ENCODE data around the gene M1AP. TPM values are rescaled to one million over a fixed set of nuclear protein-coding genes. Genes with fewer than 3 reads are reported as not detected.

The M1AP gene
- total RNA-seq, 4 donors from 2014 or later, result 0.17 to 0.42 TPM; not detected in 2

- TF ChIP-seq POLR2AphosphoS5 (IDR thresholded peaks at IDR 0.05) (no peak), POLR2A (IDR thresholded peaks at IDR 0.05; ENCODE audit: low read depth) (no peak), CTCF (IDR thresholded peaks at IDR 0.05) (no peak), EP300 (IDR thresholded peaks at IDR 0.05) (no peak)
- H3K36me3 ChIP-seq, result no peaks in the 10 kb centered on the region
- peaks cover 0 to 5% (median 0%) of the 10 kb centered on the region in 4 donors for H3K4me1 ChIP-seq
- DNase-seq (ENCODE audit: extremely low spot score), result no peak
- no peak overlapping the region for H3K4me3 ChIP-seq
- WGBS, result 68% methylated on average over 2 of the region's 2 CpGs
- no peaks in the 10 kb centered on the region for H3K9me3 ChIP-seq
- H3K27ac ChIP-seq (replicated peaks in 1 of 4), result no peak overlapping the region
- H3K27me3 ChIP-seq, result peaks cover 0 to 37% (median 0%) of the 10 kb centered on the region in 4 donors
- intact Hi-C loops (cut with DNase I), result loop anchor here (5.0 kb wide), 1 partner anchor 61 kb away; the partner anchor contains the start of genes AUP1, DQX1 and HTRA2
Observed at GRCh38 chr2:74588664-74589063, 59.5 kb downstream of the M1AP start.

- Histone ChIP-seq H3K27ac (replicated peaks in 1 of 4) (no peak overlapping the region), H3K27me3 (peaks cover 0 to 28% (median 0%) of the 10 kb centered on the region in 4 donors), H3K4me3 (no peak overlapping the region), H3K36me3 (no peaks in the 10 kb centered on the region), H3K4me1 (peaks cover 0 to 5% (median 0%) of the 10 kb centered on the region in 4 donors), H3K9me3 (no peaks in the 10 kb centered on the region)
- peak; percentile 71 to 80 (median 73) for TF ChIP-seq CTCF (IDR thresholded peaks at IDR 0.05)
- no peak for TF ChIP-seq POLR2A (IDR thresholded peaks at IDR 0.05; ENCODE audit: low read depth)
- TF ChIP-seq EP300 (IDR thresholded peaks at IDR 0.05), result no peak
- TF ChIP-seq POLR2AphosphoS5 (IDR thresholded peaks at IDR 0.05), result peak in 1 of 2 donors; percentile 58
- intact Hi-C loops (cut with DNase I), result loop anchor here (1.0 to 5.0 kb wide), 2 partner anchors 60 to 103 kb away; partner anchors contain the start of genes AUP1, DQX1 and HTRA2
- no peak for DNase-seq (ENCODE audit: extremely low spot score)
- 21% methylated on average over 6 of the region's 6 CpGs for WGBS
Observed at GRCh38 chr2:74587664-74588277, 60.4 kb downstream of the M1AP start.

- Histone ChIP-seq H3K27me3 (peaks cover 0 to 17% (median 0%) of the 10 kb centered on the region in 4 donors), H3K4me1 (peaks cover 0 to 5% (median 0%) of the 10 kb centered on the region in 4 donors), H3K36me3 (no peaks in the 10 kb centered on the region), H3K9me3 (no peaks in the 10 kb centered on the region), H3K4me3 (no peak overlapping the region), H3K27ac (replicated peaks in 1 of 4) (no peak overlapping the region)
- no peak for TF ChIP-seq CTCF (IDR thresholded peaks at IDR 0.05)
- TF ChIP-seq POLR2AphosphoS5 (IDR thresholded peaks at IDR 0.05), result no peak
- no peak for TF ChIP-seq EP300 (IDR thresholded peaks at IDR 0.05)
- no peak for TF ChIP-seq POLR2A (IDR thresholded peaks at IDR 0.05; ENCODE audit: low read depth)
- DNase-seq (ENCODE audit: extremely low spot score), result no peak
- 37% methylated on average over 4 of the region's 4 CpGs for WGBS
- intact Hi-C loops (cut with DNase I), result loop anchor here (5.0 kb wide), 1 partner anchor 58 kb away; the partner anchor contains the start of genes AUP1, DQX1 and HTRA2
Observed at GRCh38 chr2:74585406-74586185, 62.5 kb downstream of the M1AP start.

- Histone ChIP-seq H3K36me3 (no peaks in the 10 kb centered on the region), H3K27ac (replicated peaks in 1 of 4) (no peak overlapping the region), H3K4me3 (no peak overlapping the region), H3K9me3 (no peaks in the 10 kb centered on the region), H3K4me1 (peaks cover 0 to 5% (median 0%) of the 10 kb centered on the region in 4 donors), H3K27me3 (peaks cover 0 to 10% (median 0%) of the 10 kb centered on the region in 4 donors)
- 61% methylated on average over 2 of the region's 2 CpGs for WGBS
- intact Hi-C loops (cut with DNase I), result no loop called here
- no peak for DNase-seq (ENCODE audit: extremely low spot score)
- TF ChIP-seq POLR2AphosphoS5 (IDR thresholded peaks at IDR 0.05) (no peak), POLR2A (IDR thresholded peaks at IDR 0.05; ENCODE audit: low read depth) (no peak)
Observed at GRCh38 chr2:74584088-74584645, 64.0 kb downstream of the M1AP start.

GRCh38 chr2:74583504-74583903, 64.6 kb downstream of the M1AP start:
- intact Hi-C loops (cut with DNase I), result no loop called here
- H3K4me3 ChIP-seq, result no peak overlapping the region
- H3K9me3 ChIP-seq, result no peaks in the 10 kb centered on the region
- H3K4me1 ChIP-seq, result peaks cover 0 to 5% (median 0%) of the 10 kb centered on the region in 4 donors
- no peak for DNase-seq (ENCODE audit: extremely low spot score)
- TF ChIP-seq CTCF (IDR thresholded peaks at IDR 0.05), result no peak
- TF ChIP-seq POLR2A (IDR thresholded peaks at IDR 0.05; ENCODE audit: low read depth), result no peak
- TF ChIP-seq EP300 (IDR thresholded peaks at IDR 0.05), result no peak
- TF ChIP-seq POLR2AphosphoS5 (IDR thresholded peaks at IDR 0.05), result no peak
- H3K36me3 ChIP-seq, result no peaks in the 10 kb centered on the region
- no peak overlapping the region for H3K27ac ChIP-seq (replicated peaks in 1 of 4)
- H3K27me3 ChIP-seq, result peaks cover 0 to 6% (median 0%) of the 10 kb centered on the region in 4 donors

Measured in esophagus muscularis mucosa (tissue), 4 donors.